Activated CD8-positive, alpha-beta memory T cell treated with anti-CD3 and anti-CD28 coated beads for 36 hours (primary cell): ENCODE measurements around the gene ROBO2. TPM values are rescaled to one million over a fixed set of nuclear protein-coding genes. Genes with fewer than 3 reads are reported as not detected.

Experiments used
- CTCF ChIA-PET: fragments of 350-600 bp; sonication (Branson Sonifier 250); formaldehyde crosslinking; loops from one replicate; lab custom pipeline; 2021; ENCODE audit warnings: antibody characterized with exemption; lab: Charles Lee
- POLR2A ChIA-PET: fragments of 350-600 bp; sonication (Branson Sonifier 250); formaldehyde crosslinking; loops from one replicate; lab custom pipeline; 2021; ENCODE audit warnings: antibody characterized with exemption; lab: Charles Lee
- total RNA-seq, 2 experiments: library from RNA; stranded (reverse); gene quantifications; one replicate each; pipeline ENCODE4 v1.2.3, GENCODE V29; 2021

Gene ROBO2
- total RNA-seq, 2 experiments from 2014 or later: not detected

DNA sequence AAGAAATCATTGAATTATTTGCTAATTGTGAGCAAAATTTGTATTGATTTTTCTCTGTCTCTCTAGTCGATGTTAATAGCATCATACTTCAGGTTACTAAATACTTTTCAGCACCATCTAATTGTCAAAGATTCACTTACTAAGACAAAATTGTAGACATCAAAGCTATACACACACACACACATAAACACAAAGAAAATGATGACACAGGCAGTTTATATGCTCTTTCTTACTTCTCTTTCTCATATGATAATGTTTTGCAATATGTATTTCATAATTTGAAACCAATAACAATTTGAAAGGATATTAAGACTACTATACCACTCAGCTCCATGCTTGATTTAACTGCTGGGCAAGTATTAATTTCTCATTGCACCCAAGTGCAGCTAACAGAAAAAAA lies 406.2 kb downstream of the ROBO2 start:
- POLR2A ChIA-PET: no interaction called here
- CTCF ChIA-PET: no interaction called here

DNA sequence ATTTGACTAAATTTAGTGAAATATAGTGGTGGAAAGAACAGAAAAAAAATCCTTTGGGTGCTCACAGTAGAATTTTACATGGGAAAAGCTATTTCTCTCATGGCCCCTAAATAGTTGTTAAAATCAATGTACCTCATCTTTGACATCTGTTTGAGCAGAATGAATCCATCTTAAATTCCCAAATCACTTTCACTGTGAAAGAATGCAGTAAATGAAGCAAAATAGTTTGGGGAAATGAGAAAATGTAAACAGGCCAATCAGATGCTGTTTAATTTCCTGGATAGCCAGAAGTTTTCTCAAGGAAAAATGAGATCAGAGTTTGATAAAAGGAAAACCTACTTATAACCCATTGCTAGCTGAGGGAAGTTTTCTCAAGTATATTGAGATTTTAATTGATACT lies 406.9 kb downstream of the ROBO2 start:
- ChIA-PET CTCF (no interaction called here), POLR2A (no interaction called here)

- CTCF ChIA-PET: no interaction called here
- POLR2A ChIA-PET: no interaction called here
Measured at GRCh38 chr3:77449459-77450350, 409.8 kb downstream of the ROBO2 start.

- ChIA-PET CTCF (no interaction called here), POLR2A (no interaction called here)
Measured at GRCh38 chr3:77456431-77456830, 416.5 kb downstream of the ROBO2 start.

DNA sequence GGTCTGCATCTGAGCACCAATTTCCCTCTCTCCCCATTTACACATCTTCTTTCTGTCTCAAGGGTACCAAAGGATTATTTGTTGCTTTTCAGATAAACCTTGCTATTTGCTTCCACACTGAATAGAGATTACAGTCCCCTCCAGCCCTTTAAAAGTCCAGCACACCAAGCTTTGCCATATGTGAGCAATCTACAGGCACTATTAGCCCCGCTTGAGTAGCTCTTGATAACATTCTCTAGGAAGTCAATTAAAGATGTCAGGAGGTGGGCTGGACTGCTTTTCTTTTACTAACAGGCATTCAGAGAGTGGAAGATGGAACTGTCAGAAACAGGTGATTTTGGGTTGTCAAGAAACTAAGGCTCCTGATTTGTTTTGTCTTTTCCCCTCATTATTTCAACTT lies 417.0 kb downstream of the ROBO2 start:
- POLR2A ChIA-PET: no interaction called here
- CTCF ChIA-PET: no interaction called here

GRCh38 chr3:77459926-77460325 lies 420.0 kb downstream of the ROBO2 start:
- POLR2A ChIA-PET: no interaction called here
- CTCF ChIA-PET: no interaction called here

DNA sequence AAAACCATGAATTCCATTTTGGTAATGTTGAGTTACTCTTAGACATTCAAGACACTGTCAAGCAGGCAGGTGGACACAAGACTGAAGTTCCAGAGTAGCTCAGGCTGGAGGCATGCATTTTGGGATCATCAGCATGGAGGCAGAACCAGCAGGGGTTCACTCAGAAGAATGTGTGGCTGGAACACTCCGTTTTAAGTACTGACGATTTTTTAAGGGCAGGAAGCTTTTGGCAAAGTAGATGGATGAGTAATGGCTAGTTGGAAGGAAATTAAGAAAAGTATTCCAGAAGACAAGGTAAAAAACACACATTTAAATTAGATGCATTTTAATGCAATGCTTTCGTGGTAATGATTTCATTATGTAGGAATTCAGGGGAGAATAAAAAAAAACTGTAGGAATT lies 420.4 kb downstream of the ROBO2 start:
- ChIA-PET POLR2A (no interaction called here), CTCF (no interaction called here)

DNA sequence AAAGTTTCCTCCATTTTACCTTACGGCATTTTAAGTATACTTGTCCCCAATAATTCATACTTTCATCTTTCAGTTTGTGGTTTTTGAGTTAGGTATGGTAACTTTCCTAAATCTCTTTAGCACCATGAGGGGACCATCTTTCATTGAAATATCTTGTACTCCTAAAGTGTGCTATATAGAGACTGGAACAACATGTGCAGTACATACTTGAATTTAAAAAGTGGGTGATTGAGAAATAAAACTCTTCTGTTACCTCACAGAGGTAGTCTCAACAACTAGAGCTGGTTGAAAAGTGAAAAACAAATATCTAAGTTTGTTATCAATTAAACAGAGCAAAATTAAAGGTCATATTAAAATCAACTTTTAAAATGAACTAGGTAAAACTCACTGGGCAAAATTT lies 423.1 kb downstream of the ROBO2 start:
- POLR2A ChIA-PET: no interaction called here
- CTCF ChIA-PET: no interaction called here

DNA sequence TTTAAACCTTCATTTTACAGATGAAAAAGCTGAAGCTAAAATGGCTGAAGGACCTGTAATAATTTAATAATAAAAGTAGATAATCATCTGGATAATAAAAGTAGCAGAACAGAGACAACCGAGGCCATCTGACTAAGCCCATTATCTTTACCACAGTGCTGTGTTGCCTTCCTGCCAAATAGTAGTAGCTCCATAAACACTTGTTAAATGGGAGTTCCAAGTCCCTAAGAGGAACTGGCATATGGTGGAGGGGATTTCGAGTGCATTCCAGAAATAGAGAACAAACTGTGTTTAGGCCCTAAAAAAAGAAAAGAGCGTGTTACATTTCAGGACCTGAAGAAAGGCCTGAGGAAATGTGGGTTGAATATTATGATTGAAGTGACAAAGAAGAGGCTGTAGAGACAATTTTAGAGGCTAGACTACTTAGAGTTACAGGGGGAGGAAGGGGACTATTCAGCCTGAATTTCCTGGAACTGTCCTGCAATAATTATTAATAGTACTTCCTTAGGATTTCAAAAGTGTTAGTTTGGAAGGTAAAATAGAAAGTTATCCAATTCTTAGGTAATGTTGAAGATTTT lies 424.3 kb downstream of the ROBO2 start:
- CTCF ChIA-PET: no interaction called here
- POLR2A ChIA-PET: no interaction called here

- ChIA-PET CTCF (no interaction called here), POLR2A (no interaction called here)
Measured at GRCh38 chr3:77466562-77467115, 426.7 kb downstream of the ROBO2 start.

GRCh38 chr3:77467702-77468625 lies 428.1 kb downstream of the ROBO2 start:
- CTCF ChIA-PET: no interaction called here

DNA sequence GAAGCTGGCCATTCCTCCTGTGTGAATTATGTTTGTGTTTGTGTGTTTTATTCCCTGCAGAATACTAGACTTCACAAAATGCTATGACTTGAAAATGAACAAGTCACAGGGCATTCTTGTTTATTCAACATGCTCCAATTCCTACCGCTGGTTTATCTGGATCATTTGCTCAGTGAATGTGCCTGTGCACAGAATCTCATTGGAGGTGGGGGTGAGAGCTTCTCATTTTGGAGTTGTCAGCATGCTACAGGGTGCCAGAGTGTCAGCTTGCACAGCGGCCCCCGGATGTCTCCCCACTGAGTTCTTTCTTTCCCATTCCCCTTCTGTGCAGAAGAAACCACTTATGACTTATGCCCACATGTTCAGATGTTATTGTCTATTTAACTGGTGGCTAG lies 428.7 kb downstream of the ROBO2 start:
- CTCF ChIA-PET: no interaction called here
- POLR2A ChIA-PET: no interaction called here

More at GRCh38 chr3:77467702-77468625, 428.1 kb downstream of the ROBO2 start:
- POLR2A ChIA-PET: no interaction called here

GRCh38 chr3:77475507-77475906 lies 435.6 kb downstream of the ROBO2 start:
- ChIA-PET CTCF (no interaction called here), POLR2A (no interaction called here)

DNA sequence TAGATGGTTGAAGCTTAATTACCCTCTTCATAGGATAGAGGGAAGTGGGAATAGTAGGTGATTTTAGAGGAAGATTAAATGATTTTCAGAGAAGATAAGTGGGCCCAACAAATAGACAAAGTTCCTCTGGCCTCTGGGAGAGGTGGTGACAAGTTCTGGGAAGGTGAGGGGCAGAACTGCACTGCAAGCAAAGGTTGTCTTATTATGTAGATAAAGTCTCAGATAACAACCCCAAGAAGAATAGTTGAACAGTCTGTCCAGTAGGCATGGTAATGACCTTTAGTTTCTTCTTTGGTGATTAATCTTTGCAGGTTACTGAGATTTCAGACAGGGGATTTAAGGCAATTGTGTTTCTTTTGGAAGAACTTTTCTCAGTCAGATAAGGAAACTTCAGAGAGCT lies 439.1 kb downstream of the ROBO2 start:
- CTCF ChIA-PET: no interaction called here
- POLR2A ChIA-PET: no interaction called here

DNA sequence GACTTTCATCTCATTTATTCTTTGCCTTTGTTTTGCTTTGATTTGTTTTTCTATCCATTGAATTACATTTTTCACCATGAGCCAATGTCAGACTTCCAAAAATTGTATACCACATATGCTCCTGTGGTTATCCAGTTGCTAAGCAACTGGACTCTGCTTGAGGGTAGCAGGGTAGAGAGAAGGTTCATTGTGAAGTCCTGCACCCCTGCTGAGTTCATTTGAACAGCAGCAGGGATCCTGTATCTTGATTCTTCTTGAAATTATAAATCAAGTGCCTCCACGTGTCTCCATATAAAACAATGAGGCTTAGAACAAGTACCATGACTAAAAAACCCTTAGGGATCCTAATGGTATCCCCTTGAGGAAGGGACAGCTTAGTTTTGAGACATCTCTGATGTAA lies 449.3 kb downstream of the ROBO2 start:
- ChIA-PET POLR2A (no interaction called here), CTCF (no interaction called here)

DNA sequence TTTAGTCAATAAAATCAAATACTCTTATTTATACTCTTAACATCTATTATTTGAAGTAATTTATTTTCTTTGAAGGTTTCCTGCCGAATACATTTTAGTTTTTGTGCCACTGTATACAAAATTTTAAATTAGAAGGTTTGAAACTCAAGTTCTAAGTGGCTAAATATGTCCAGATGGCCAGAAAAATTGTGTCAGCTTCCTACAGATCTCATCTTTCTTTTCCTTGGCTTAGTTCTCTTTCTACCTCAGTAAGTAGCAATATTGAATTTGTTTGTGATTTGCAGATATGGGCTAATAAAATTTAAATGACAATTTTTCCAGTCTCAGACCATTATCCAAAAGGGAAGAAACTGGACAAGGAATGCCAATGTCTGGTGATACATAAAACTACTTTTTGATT lies 452.1 kb downstream of the ROBO2 start:
- ChIA-PET CTCF (no interaction called here), POLR2A (no interaction called here)

DNA sequence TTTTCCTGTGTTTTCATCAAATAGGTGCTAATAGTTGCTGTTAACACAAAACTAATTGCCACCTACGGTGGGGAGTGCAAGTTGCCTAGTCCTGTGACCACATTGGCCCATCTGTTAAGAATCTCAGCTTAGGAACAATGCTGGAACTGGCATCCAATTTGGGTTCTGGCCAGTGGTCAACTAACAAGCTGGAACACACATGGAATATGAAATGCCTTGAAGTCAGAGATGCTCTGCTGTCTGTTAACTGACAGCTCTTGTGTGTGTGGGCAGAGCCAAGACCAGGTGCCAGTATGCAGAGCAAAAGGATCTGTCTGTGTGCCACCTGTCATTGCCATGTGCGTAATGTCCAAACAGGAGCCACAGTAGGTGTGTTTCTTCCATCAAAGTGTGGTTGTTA lies 460.8 kb downstream of the ROBO2 start:
- ChIA-PET CTCF (no interaction called here), POLR2A (no interaction called here)

GRCh38 chr3:77506384-77506783 lies 466.5 kb downstream of the ROBO2 start:
- ChIA-PET POLR2A (no interaction called here), CTCF (no interaction called here)

DNA sequence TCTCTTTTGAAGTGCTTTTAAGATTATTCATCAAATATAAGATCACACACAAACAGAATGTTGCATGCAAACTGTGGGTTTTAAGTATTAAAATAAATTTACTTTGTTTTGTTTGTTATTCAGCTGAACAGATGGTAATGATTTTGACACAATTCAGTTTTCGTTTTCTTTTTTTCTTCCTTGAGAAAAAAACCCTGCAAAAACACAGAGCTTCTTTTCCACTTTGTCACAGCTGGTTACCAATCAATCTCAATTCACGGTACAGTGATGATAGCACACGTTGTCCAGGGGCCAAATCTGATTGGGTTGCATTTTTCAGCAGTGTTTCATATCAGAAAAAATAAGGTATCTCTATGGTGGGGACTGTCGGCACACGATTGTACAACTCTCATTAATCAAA lies 473.6 kb downstream of the ROBO2 start:
- POLR2A ChIA-PET: no interaction called here
- CTCF ChIA-PET: no interaction called here

DNA sequence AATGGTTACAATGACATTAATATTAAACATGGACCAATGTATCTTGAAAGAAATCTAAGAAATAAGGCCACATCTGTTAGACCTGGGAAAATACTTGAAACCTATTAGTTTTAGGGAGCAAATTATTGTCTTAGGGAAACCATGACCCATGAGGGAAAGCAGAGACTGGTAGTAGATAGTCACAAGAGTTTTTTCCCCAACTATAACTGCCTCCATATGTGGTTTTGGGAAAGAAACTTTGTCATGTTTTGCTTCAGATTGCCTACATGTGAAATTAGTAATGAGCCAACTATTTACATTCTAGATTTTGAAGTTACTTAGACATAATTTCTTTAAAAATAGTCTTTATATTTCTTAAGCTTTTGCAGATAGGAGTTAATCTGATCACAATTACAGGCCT lies 474.9 kb downstream of the ROBO2 start:
- POLR2A ChIA-PET: no interaction called here
- CTCF ChIA-PET: no interaction called here
